GM19351 (cell line): ENCODE measurements around the gene ZNF681.
"Not testable (repeated sequence)": the region's sequence is repeated elsewhere in the genome, so short reads cannot be mapped to it uniquely, and the experiment has no call there.

Experiments
- ATAC-seq: cut with Tn5 transposase; IDR thresholded peaks from one replicate; pipeline ENCODE4 v1.9.1; 2021; ENCODE audit warnings: mild to moderate bottlenecking, moderate library complexity; ENCODE audit not compliant: unreplicated experiment

The ZNF681 gene

GRCh38 chr19:23774524-23774971, 15.9 kb upstream of the ZNF681 start:
- no peak for ATAC-seq

GRCh38 chr19:23774106-23774505, 15.4 kb upstream of the ZNF681 start:
- no peak for ATAC-seq

- no peak for ATAC-seq
Observed at GRCh38 chr19:23772675-23773063, 14.0 kb upstream of the ZNF681 start.

- no peak for ATAC-seq
Observed at GRCh38 chr19:23771761-23772674, 13.3 kb upstream of the ZNF681 start.

- no peak for ATAC-seq
Observed at GRCh38 chr19:23771316-23771715, 12.6 kb upstream of the ZNF681 start.

GRCh38 chr19:23770672-23771250, 12.1 kb upstream of the ZNF681 start:
- no peak for ATAC-seq

GRCh38 chr19:23769691-23770468, 11.2 kb upstream of the ZNF681 start:
- ATAC-seq: no peak

- ATAC-seq: no peak
Observed at GRCh38 chr19:23766951-23767350, 8.3 kb upstream of the ZNF681 start.

GRCh38 chr19:23764781-23765180, 6.1 kb upstream of the ZNF681 start:
- ATAC-seq: no peak

- ATAC-seq: no peak
Observed at GRCh38 chr19:23762884-23763711, 4.4 kb upstream of the ZNF681 start.

GRCh38 chr19:23762548-23762883, 3.8 kb upstream of the ZNF681 start:
- no peak for ATAC-seq

GRCh38 chr19:23760326-23760725, 1.6 kb upstream of the ZNF681 start:
- not testable (repeated sequence) for ATAC-seq

GRCh38 chr19:23743633-23744232, 15.0 kb downstream of the ZNF681 start:
- ATAC-seq: not testable (repeated sequence)

GRCh38 chr19:23730729-23731465, 27.8 kb downstream of the ZNF681 start:
- ATAC-seq: not testable (repeated sequence)

GRCh38 chr19:23724161-23724560, 34.5 kb downstream of the ZNF681 start:
- ATAC-seq: not testable (repeated sequence)

- no peak for ATAC-seq
Observed at GRCh38 chr19:23718802-23719201, 39.9 kb downstream of the ZNF681 start.

- no peak for ATAC-seq
Observed at GRCh38 chr19:23716792-23717191, 41.9 kb downstream of the ZNF681 start.

GRCh38 chr19:23709347-23709746, 49.3 kb downstream of the ZNF681 start:
- ATAC-seq: no peak

- ATAC-seq: no peak
Observed at GRCh38 chr19:23706657-23707056, 52.0 kb downstream of the ZNF681 start.

GRCh38 chr19:23699521-23699860, 59.2 kb downstream of the ZNF681 start:
- no peak for ATAC-seq
